Activated T-cell treated with anti-CD3 and anti-CD28 coated beads, Interleukin-2, amount 50 U/mL, for 4 hours (primary cell): ENCODE results near the gene LCMT2. TPM values are rescaled to one million over a fixed set of nuclear protein-coding genes. Genes with fewer than 3 reads are reported as not detected.
"Not testable (repeated sequence)": the region's sequence is repeated elsewhere in the genome, so short reads cannot be mapped to it uniquely, and the experiment has no call there.

ENCODE experiments used
- ATAC-seq, 2 donors: fragments of 200-7000 bp; cut with Tn5 transposase; one replicate each; pipeline ENCODE4 v1.10.0; 2021
- DNase-seq: peaks from one replicate; pipeline ENCODE4 v3.0.0-alpha.2; 2020
- H3K27me3 Mint-ChIP-seq: one replicate; pipeline ENCODE4 v1.8.0; 2021; ENCODE audit warnings: low read depth, mixed read lengths
- H3K36me3 Mint-ChIP-seq: one replicate; pipeline ENCODE4 v1.8.0; 2022; ENCODE audit warnings: mixed read lengths; ENCODE audit not compliant: insufficient read depth
- H3K4me1 Mint-ChIP-seq: one replicate; pipeline ENCODE4 v1.8.0; 2021; ENCODE audit warnings: low read depth, mixed read lengths
- H3K4me3 Mint-ChIP-seq: one replicate; pipeline ENCODE4 v1.8.0; 2021; ENCODE audit warnings: mild to moderate bottlenecking, moderate library complexity, mixed read lengths
- H3K9me3 Mint-ChIP-seq: one replicate; pipeline ENCODE4 v1.8.0; 2021; ENCODE audit warnings: mixed read lengths
- total RNA-seq, 3 donors: library from RNA; stranded (reverse); gene quantifications; one replicate each; pipeline ENCODE4 v1.2.1, GENCODE V29; 2021

Gene LCMT2
- total RNA-seq, 3 donors from 2014 or later, result 10.9 to 14.6 (median 12.5) TPM

DNA sequence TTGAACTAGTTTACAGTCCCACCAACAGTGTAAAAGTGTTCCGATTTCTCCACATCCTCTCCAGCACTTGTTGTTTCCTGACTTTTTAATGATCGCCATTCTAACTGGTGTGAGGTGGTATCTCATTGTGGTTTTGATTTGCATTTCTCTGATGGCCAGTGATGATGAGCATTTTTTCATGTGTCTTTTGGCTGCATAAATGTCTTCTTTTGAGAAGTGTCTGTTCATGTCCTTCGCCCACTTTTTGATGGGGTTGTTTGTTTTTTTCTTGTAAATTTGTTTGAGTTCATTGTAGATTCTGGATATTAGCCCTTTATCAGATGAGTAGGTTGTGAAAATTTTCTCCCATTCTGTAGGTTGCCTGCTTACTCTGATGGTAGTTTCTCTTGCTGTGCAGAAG lies 40.7 kb downstream of the LCMT2 start:
- peaks cover 32% of the 10 kb centered on the region for H3K27me3 Mint-ChIP-seq
- ATAC-seq, H3K36me3 Mint-ChIP-seq, H3K4me3 Mint-ChIP-seq, DNase-seq, H3K4me1 Mint-ChIP-seq, H3K9me3 Mint-ChIP-seq: not testable (repeated sequence)

DNA sequence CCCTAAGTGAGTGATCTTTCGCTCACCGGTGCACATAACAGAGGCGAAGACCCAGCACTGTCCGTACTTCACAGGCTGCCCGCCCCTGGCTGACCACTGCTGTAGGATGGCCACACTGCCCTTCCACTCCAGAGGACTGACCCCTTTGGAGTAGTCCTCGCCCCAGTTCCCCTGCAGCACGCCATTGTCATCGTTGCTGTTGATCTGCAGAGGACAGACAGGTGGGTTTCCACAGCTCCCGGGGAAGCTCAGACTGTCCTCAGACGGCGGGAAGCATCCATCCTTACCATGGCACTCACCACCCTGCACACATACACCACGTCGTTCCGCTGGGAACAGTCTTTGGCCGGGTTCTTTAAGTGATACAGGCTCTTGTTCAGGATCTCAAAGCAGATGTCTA lies 43.1 kb downstream of the LCMT2 start:
- Mint-ChIP-seq H3K36me3 (no peaks in the 10 kb centered on the region), H3K9me3 (no peaks in the 10 kb centered on the region), H3K27me3 (peaks cover 13% of the 10 kb centered on the region), H3K4me3 (no peak overlapping the region), H3K4me1 (peaks cover 2% of the 10 kb centered on the region)
- ATAC-seq (no peak), DNase-seq (no peak)

DNA sequence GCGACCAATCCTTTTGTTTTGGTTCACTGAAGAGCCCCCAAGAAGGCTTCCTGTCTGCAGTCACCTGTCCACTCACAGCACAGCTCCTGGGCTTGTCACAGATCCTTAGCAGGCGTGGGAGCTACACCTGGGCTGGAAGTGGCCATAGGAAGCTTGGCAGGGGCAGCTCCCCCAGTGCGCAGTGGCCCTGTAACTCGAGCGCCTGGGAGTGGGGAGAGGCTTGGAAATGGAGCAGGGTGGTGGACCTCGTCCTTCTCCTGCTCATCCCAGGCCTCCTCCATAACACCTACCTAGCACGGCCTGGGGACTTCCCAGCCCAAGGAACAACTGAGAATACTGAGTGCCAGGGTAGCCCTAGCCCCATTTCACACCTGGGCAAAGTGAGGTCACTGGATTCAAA lies 44.3 kb downstream of the LCMT2 start:
- no peak for ATAC-seq

DNA sequence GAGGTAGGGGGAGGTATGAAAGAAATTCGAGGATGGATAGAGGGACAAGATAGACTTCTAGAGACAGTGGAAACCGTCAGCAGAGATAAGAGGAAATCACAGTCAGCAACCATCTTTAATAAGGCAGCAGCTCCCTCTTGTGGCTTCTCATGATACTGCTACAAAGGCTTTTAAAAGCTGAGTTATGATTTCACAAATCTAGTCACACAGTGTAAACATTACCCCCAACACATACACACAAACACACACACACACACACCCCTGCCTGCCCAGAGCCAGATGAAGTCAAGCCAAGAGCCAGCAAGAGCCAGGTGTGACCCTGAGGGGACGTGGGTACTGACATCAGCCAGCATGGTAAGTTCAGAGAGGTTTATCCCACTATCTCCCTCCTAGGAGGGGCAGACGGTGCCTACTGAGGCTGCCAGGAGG lies 44.8 kb downstream of the LCMT2 start:
- H3K36me3 Mint-ChIP-seq, result no peaks in the 10 kb centered on the region
- peaks cover 2% of the 10 kb centered on the region for H3K4me1 Mint-ChIP-seq
- H3K9me3 Mint-ChIP-seq, result no peaks in the 10 kb centered on the region
- peaks cover 7% of the 10 kb centered on the region for H3K27me3 Mint-ChIP-seq
- H3K4me3 Mint-ChIP-seq, result no peak overlapping the region
- ATAC-seq (peak; percentile 53 to 56), DNase-seq (peak; percentile 35)

More for the DNA sequence above, 44.3 kb downstream of the LCMT2 start:
- peaks cover 7% of the 10 kb centered on the region for H3K27me3 Mint-ChIP-seq
- peaks cover 2% of the 10 kb centered on the region for H3K4me1 Mint-ChIP-seq
- no peak overlapping the region for H3K4me3 Mint-ChIP-seq
- no peak for DNase-seq
- H3K36me3 Mint-ChIP-seq, result no peaks in the 10 kb centered on the region
- H3K9me3 Mint-ChIP-seq, result no peaks in the 10 kb centered on the region

DNA sequence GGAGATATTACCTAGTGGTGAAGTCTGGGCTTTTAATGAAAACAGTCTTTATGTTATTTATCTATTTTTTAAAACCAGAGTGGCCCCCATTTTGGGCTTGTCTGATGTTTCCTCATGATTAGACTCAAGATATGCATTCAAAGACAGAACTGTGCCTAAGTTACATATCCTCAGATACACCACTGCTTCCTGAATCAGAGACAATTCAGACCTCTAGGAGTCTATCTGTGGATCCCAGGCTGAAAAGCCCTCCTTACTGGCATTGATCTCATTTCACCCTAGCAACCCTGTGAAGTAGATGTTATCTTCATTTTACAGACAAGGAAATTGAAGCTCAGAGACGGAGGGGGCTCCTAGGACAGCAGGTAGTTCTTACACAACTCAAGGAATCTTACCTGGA lies 46.8 kb downstream of the LCMT2 start:
- Mint-ChIP-seq H3K9me3 (no peaks in the 10 kb centered on the region), H3K27me3 (peaks cover 9% of the 10 kb centered on the region), H3K36me3 (no peaks in the 10 kb centered on the region), H3K4me1 (peaks cover 2% of the 10 kb centered on the region), H3K4me3 (no peak overlapping the region)
- ATAC-seq (no peak), DNase-seq (no peak)

GRCh38 chr15:43281926-43282602 lies 48.3 kb downstream of the LCMT2 start:
- Mint-ChIP-seq H3K27me3 (peaks cover 4% of the 10 kb centered on the region), H3K36me3 (no peaks in the 10 kb centered on the region), H3K4me3 (no peak overlapping the region), H3K4me1 (peaks cover 2% of the 10 kb centered on the region), H3K9me3 (no peaks in the 10 kb centered on the region)
- DNase-seq (no peak), ATAC-seq (no peak)

- Mint-ChIP-seq H3K4me1 (peaks cover 2% of the 10 kb centered on the region), H3K27me3 (peaks cover 4% of the 10 kb centered on the region), H3K36me3 (no peaks in the 10 kb centered on the region), H3K9me3 (no peaks in the 10 kb centered on the region), H3K4me3 (no peak overlapping the region)
- no peak for DNase-seq
- ATAC-seq, result no peak
These were observed 49.4 kb downstream of the LCMT2 start for GRCh38 chr15:43280996-43281395.

DNA sequence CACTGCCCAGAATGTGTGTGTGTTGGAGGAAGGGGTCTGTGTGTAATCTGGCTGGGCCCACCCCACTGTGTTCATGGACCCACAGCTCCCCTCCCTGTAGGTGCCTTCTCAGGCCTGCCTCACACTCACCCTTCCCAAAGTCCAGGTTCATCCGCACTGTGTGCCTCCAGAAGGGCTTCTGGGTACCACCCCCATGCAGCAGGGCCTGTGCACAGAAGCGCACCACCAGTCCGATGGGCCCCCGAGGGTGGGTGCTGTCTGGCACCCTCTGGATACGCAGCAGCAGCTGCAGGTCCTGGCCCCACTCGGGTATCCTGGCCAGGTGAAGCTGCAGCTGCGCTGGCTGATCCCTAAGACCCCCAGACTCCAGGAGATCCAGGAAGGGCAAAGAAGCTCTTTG lies 50.9 kb downstream of the LCMT2 start:
- ATAC-seq (no peak), DNase-seq (no peak)
- no peak overlapping the region for H3K4me3 Mint-ChIP-seq
- H3K27me3 Mint-ChIP-seq, result peaks cover 9% of the 10 kb centered on the region
- no peaks in the 10 kb centered on the region for H3K9me3 Mint-ChIP-seq
- no peaks in the 10 kb centered on the region for H3K36me3 Mint-ChIP-seq
- no peaks in the 10 kb centered on the region for H3K4me1 Mint-ChIP-seq

GRCh38 chr15:43278869-43279268 lies 51.5 kb downstream of the LCMT2 start:
- DNase-seq (no peak), ATAC-seq (no peak)
- Mint-ChIP-seq H3K36me3 (no peaks in the 10 kb centered on the region), H3K4me1 (no peaks in the 10 kb centered on the region), H3K9me3 (no peaks in the 10 kb centered on the region), H3K4me3 (no peak overlapping the region), H3K27me3 (peaks cover 9% of the 10 kb centered on the region)

- peaks cover 9% of the 10 kb centered on the region for H3K27me3 Mint-ChIP-seq
- no peaks in the 10 kb centered on the region for H3K36me3 Mint-ChIP-seq
- ATAC-seq (no peak), DNase-seq (no peak)
- no peak overlapping the region for H3K4me3 Mint-ChIP-seq
- no peaks in the 10 kb centered on the region for H3K9me3 Mint-ChIP-seq
- no peaks in the 10 kb centered on the region for H3K4me1 Mint-ChIP-seq
These were observed 52.5 kb downstream of the LCMT2 start for GRCh38 chr15:43277901-43278300.

- Mint-ChIP-seq H3K4me3 (no peak overlapping the region), H3K9me3 (peaks cover 2% of the 10 kb centered on the region), H3K36me3 (no peaks in the 10 kb centered on the region), H3K27me3 (peaks cover 9% of the 10 kb centered on the region), H3K4me1 (no peaks in the 10 kb centered on the region)
- no peak for DNase-seq
- no peak for ATAC-seq
These were observed 53.0 kb downstream of the LCMT2 start for GRCh38 chr15:43277231-43277823.

DNA sequence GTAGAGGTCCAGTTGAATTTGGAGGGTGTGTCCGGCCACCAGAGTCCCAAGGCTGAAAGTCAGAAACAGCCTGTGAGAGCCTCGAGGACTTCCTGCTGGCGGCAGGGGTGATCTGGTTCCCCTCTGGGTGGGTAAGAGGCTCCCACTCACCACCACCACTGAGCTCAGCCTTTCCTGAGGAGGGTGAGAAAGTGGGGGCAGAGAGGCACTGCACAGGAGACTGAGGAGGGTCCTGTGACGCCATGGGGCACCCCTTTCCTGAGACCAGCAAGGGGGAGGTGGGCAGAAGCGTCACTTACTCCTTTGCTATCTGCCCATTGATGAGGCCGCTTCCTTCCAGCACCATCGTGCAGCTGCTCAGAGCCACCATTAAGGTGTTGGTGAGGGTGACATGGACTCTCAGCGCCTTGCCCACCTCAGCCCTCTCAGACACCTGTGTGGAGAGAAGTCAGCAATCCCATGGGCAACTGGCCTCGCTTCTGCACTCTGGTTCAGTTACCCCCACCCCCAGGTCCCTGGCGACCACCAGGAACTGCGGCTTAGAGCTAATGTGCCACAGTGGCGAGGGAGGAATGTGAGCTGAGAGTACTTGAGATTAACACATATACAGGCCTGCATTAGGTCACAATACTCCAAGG lies 53.7 kb downstream of the LCMT2 start:
- H3K27me3 Mint-ChIP-seq, result peaks cover 11% of the 10 kb centered on the region
- ATAC-seq, result no peak
- H3K4me3 Mint-ChIP-seq, result no peak overlapping the region
- H3K4me1 Mint-ChIP-seq, result no peaks in the 10 kb centered on the region
- DNase-seq, result no peak
- H3K9me3 Mint-ChIP-seq, result peaks cover 7% of the 10 kb centered on the region
- no peaks in the 10 kb centered on the region for H3K36me3 Mint-ChIP-seq

DNA sequence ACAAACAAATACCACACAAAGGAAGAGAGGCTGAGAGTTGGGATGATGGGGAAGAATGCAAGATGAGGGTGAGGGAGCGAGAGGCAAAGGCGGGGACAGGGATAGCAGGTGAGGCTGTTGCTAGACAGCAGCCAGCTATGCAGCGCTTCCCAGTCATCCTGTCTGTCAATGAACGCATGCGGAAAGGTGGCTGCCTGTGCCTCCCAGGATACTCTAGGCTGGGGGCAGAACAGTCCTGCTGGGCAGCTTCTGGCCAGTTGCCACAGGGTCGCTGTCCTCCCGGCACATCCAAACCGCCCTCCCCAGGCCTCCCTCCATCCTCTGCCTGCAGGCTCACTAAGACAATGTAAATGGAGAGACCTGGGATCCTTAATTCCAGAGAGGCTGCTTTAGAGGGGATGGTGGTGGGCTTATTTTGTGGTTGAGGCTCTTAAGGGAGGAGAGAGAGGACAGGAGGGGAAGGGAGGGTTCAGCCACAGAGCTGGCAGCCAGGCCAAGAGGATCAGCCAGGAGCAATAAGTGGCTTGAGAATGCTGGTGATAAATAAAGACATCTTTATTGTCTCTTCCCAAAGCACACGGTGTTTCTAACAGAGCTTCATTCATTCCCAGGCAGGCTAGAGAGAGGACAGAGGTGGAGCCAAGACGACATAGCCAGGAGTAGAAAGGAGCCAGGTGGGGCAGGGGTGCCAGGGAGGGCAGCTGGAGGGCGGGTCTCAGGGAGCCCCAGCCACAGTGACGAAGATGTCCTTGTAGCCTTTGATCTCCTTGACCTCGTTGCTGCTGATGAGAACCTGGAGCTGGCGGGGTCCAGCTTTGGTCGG lies 54.4 kb downstream of the LCMT2 start:
- DNase-seq, result no peak
- no peak for ATAC-seq
- H3K9me3 Mint-ChIP-seq, result peaks cover 7% of the 10 kb centered on the region
- H3K4me3 Mint-ChIP-seq, result no peak overlapping the region
- peaks cover 11% of the 10 kb centered on the region for H3K27me3 Mint-ChIP-seq
- peaks cover 2% of the 10 kb centered on the region for H3K4me1 Mint-ChIP-seq
- H3K36me3 Mint-ChIP-seq, result no peaks in the 10 kb centered on the region

DNA sequence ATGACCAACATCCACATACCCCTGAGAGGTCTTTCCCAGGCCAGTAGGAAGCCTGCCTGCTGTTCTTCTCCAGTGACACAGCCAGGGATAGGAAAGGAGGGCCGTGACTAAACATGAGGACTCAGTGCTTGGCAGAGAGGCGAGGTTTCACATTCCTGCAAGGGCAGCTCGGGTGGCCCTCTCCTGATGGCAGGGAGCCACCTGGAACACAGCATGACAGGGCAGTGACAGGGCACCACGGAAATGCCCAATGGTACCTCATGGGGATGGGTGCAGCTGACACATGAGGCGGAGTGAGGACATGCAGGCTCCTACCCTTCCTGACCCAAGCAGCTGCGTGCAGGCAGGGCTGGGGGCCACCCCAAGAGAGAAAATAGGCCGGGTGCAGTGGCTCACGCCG lies 56.2 kb downstream of the LCMT2 start:
- H3K9me3 Mint-ChIP-seq, result peaks cover 7% of the 10 kb centered on the region
- DNase-seq (no peak), ATAC-seq (no peak)
- H3K27me3 Mint-ChIP-seq, result peaks cover 13% of the 10 kb centered on the region
- no peak overlapping the region for H3K4me3 Mint-ChIP-seq
- peaks cover 8% of the 10 kb centered on the region for H3K4me1 Mint-ChIP-seq
- H3K36me3 Mint-ChIP-seq, result no peaks in the 10 kb centered on the region
